GM10248 (cell line): ENCODE measurements around the gene RASD2.

Experiments
- CTCF ChIA-PET: fragments of 300-600 bp; sonication (Branson Sonifier 250); formaldehyde crosslinking; extraction: SDS; loops from one replicate; lab custom pipeline; 2021; ENCODE audit warnings: antibody characterized with exemption; lab: Yijun Ruan, JAX
- POLR2A ChIA-PET: fragments of 350-650 bp; sonication (Branson Sonifier 250); formaldehyde crosslinking; extraction: SDS; loops from one replicate; lab custom pipeline; 2020; ENCODE audit warnings: antibody characterized with exemption; lab: Yijun Ruan, JAX
- DNase-seq: peaks from one replicate; pipeline ENCODE4 v3.0.0; 2012; ENCODE audit errors: extremely low spot score
- CTCF ChIP-seq: IDR thresholded peaks from 2 replicates; pipeline ENCODE4 v1.5.1; 2012; ENCODE audit warnings: mild to moderate bottlenecking, low read depth; ENCODE audit errors: extremely low read depth, missing control alignments, control extremely low read depth

RASD2 gene

DNA sequence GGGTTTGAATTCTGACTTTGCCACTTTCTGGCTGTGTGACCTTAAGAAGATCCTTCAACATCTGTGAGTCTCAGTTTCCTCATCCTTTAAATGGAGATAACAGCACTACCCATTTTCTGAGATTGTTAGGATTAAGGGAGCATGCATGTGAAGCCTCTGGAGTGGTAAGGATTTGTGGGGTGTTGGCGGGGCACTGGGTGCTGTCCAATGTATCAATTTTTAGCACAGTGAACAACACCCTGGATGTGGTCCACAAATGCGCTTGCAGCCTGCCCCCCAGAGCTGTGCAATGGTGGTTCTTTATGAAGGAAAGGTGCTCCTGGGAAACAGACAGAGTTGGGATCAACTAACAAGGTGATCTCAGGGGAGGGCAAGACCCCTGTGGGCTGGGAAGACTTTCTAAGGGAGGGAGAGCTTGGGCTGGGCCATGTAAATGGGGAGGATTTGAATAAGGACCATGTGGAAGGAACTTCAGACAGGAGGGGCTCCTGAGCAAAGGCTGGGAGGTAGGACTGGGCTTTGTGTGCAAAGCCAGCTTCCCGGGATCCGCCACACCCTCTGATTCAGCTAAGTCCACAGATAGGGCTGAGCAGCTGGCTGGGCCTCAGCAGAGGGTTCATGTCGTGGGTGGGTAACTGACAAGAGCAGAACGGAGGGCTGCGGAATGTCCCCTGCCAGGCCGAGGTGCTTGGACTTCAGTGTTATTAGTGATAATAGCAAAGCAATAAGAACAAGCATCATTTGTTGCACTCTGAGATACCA, 22.7 kb upstream of the RASD2 start:
- TF ChIP-seq CTCF = no peak
- DNase-seq = no peak
- POLR2A ChIA-PET = no interaction called here
- CTCF ChIA-PET = no interaction called here

DNA sequence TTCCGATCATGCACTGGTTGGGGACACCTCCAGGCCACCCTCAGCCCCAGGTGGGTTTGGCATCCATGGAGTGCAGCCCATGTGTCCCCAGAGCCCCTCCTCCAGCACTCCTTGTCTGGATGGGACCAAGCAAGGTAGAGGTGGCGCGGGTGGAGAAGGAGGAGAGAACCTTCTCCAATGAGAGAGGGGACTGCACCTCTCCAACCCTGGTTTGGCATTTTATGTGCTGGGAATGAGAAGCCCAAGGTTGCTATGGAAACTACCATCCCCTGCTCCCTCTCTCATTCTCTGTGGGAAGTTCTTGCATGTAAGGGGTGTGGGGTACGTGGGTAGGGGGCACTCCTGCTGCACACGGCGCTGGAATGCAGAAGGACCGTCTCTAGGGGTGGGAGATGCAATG, 21.8 kb upstream of the RASD2 start:
- POLR2A ChIA-PET = no interaction called here
- CTCF ChIA-PET = no interaction called here
- no peak for DNase-seq
- TF ChIP-seq CTCF = no peak

DNA sequence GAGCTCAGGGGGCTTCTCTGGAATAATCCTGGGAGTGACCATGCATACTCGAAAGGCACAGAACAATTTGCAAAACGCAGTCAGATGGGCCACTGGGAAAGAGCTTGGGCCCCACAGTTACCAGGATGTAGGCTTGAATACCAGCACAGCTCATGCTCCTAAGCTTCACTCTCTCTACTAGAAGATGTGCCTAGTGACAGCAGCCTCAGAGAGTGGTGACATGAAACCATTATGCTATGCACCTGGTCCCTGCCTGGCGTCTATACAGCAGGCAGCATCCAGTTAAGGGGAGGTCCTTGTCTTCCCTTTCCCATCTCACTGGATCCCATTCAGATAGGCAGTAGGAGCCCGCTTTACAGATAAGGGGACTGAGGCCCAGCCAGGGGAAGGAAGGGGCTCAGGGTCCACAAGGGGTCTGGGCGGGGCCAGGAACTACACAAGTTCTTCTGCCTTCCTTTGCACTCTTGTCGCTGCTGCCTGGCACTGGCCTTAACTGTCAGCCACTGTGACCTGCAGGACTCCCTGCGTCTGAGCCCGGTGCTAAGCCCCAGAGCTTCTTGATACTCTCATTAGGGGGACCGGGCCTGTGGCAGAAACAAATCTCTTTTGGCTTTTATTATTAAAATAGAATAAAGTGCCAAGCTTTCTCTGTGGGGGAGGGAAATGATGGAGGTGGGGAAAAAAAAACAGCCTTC, 21.2 kb upstream of the RASD2 start:
- CTCF ChIA-PET = no interaction called here
- POLR2A ChIA-PET = no interaction called here
- DNase-seq = no peak
- no peak for TF ChIP-seq CTCF

DNA sequence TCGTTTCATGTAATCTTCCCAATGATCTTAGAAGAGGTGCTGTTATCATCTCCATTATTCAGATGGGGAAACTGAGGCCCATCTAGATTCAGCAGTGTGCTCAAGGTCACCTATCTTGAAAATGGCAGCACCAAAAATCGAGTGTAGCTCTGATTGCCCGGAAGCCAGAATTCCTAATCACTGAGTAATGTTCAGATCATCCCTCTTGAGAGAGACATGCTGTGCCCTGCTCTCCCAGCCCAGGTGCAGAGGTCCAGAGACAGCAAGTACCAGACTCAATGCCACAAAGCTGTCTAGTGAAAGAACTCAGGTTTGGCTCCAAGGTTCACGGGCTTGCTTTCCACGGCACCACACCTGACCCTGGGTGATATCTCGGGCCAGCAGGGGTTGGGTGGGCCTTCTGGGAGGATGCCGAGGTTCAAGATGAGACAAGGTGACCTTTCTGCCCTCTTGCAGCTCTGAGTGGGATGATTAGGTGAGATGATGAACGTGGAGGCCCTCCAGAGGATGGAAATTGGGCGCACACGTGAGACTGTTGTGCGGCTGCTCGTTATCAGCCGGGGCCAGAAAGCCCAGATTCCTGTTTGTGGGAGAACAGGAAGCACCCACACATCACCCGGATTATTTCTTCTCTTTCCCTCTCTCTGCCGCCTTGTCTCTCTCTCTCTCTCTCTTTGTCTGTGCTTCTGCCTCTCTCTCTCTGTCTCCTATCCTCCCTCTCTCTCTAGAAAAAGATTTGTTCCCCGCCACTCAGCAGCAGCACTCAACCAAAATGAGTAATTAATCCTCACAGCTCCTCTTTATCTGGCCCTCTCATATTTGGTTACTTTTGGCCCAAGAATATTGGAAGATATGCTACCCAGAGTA, 19.0 kb upstream of the RASD2 start:
- ChIA-PET POLR2A (no interaction called here), CTCF (interaction anchor here (1.0 to 1.1 kb wide), 2 partner anchors 9 to 170 kb away, joined by 3 read pairs; no protein-coding TSS in a partner anchor)
- TF ChIP-seq CTCF = no peak
- DNase-seq = no peak

- DNase-seq = no peak
- ChIA-PET POLR2A (no interaction called here), CTCF (interaction anchor here (1.1 kb wide), 1 partner anchor 10 kb away, joined by 3 read pairs; no protein-coding TSS in a partner anchor)
- no peak for TF ChIP-seq CTCF
These were observed 18.1 kb upstream of the RASD2 start for GRCh38 chr22:35522225-35523149.
